EL (cell line): ENCODE measurements around the gene PLCB3.

Source experiments
- DNase-seq: peaks from one replicate; pipeline ENCODE4 v3.0.0-alpha.2; 2016

The PLCB3 gene

GRCh38 chr11:64251016-64251752 lies at the start of gene PLCB3:
PLCB3 (plus strand) TSS chr11:64251530; CDS start chr11:64251650, 120 bp downstream.
- peak; percentile 55 for DNase-seq

DNA sequence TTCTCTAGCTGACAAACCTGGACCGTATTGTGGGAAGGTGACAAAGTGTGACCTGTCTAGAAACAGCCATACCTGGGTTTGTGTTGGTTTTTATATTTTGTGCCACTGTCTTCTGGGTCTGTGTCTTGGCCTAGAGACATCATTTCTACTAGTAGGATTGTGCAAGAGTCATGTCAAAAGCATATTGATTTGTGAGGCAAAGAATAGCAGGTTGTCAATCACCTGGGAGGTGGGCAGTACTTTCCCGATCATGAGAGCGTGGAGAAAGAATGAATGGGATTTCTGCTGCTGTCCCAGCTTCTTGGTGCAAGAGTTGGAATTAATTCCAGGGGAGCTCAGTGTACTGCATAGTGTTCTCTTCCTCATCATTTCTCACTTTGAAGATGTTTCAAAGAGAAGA lies 49.8 kb upstream of the PLCB3 start:
- DNase-seq = no peak

DNA sequence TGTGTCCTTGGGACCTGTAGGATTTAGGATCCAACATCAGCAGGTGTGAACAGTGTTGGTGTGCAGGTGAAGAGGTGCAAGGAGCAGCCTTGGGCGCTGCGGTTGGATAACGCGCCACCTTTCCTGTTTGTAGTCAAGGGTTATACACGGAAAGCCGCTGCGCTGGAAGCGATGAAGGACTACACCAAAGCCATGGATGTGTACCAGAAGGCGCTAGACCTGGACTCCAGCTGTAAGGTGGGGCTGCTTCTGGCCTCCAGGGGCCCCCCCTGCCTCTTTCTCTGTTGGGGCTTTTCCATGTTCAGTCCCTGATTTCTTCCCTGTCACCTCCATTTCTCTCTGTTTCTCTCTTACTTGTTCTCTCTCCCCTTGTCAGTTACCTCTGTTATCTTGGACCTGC lies 48.3 kb upstream of the PLCB3 start:
- no peak for DNase-seq

- no peak for DNase-seq
These were observed 47.8 kb upstream of the PLCB3 start for GRCh38 chr11:64203421-64204079.

DNA sequence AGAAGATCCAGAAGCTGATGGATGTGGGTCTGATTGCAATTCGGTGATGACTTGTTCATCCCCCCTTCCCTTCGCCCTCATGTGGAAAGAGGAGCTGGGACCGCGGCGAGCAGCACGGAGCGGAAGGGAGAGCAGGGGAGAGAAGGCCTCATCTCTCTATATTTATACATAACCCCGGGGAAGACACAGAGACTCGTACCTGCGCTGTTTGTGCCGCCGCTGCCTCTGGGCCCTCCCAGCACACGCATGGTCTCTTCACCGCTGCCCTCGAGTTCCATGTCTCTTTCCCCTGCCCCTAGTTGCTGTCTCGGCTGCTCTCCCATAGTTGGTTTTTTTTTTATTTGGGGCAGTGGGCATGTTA lies 47.3 kb upstream of the PLCB3 start:
- no peak for DNase-seq

DNA sequence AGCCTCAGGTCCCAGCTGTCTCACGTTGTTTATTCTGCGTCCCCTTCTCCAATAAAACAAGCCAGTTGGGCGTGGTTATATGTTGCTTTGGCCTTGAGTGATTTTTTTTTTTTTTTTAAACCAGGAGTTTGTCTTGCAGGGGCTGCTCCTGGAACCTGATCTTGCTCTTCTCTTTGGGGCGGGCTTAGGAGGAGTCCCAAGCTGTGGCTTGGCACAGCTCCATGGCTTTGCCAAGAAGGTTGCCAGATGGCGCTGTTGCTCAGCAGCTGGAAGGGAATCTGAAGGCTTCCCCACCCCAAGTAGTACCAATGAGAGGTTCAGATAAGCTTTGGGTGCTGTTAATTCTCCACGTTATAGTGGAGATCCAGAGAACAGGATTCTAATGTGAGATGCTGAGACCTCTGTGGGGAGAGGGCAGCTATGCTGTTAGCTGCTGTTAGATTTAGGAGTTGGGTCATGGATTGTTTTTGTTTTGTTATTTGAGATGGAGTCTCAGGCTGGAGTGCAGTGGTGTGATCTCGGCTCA lies 46.8 kb upstream of the PLCB3 start:
- DNase-seq = peak; percentile 92

GRCh38 chr11:64206457-64207255 lies 44.7 kb upstream of the PLCB3 start, which contains the start of gene FERMT3:
FERMT3 (plus strand) TSS chr11:64206721; CDS start chr11:64207365, 644 bp downstream.
- no peak for DNase-seq

DNA sequence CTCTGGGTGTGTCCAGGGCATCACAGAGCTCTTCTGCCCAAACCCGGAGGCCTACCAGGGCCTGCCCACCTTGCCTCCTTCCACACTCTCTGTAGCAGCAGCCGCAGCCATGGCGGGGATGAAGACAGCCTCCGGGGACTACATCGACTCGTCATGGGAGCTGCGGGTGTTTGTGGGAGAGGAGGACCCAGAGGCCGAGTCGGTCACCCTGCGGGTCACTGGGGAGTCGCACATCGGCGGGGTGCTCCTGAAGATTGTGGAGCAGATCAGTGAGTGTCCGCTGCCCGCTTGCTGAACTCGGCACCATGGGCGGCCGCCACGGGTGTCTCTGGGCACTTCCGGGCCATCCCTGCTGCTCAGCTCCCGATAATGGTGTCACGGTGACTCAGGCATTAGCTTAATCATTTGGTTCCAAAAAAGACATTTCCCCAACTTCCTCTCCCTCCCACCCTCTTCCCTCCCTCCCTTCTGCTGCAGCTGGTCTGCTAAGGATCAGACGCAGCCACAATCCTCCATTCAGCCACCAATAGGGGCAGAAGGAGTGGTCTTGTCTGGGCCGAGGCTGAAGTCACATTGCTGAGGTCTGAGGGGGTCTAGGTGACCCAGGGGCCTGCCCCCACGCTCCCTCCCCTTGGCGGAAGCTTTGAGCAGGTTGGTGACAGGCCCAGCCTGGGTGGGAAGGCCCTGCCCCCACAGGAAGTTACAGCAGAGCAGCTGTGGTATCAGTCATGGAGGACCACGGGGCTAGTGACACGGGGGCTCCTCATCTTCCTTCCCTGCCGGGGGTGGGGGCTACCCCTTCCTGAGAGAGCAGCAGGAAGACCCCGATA lies 43.9 kb upstream of the PLCB3 start:
- DNase-seq = peak; percentile 81

- no peak for DNase-seq
These were observed 43.1 kb upstream of the PLCB3 start for GRCh38 chr11:64208086-64208795.

GRCh38 chr11:64208796-64209562 lies 42.4 kb upstream of the PLCB3 start:
- no peak for DNase-seq

- DNase-seq = no peak
These were observed 41.8 kb upstream of the PLCB3 start for GRCh38 chr11:64209563-64209843.

DNA sequence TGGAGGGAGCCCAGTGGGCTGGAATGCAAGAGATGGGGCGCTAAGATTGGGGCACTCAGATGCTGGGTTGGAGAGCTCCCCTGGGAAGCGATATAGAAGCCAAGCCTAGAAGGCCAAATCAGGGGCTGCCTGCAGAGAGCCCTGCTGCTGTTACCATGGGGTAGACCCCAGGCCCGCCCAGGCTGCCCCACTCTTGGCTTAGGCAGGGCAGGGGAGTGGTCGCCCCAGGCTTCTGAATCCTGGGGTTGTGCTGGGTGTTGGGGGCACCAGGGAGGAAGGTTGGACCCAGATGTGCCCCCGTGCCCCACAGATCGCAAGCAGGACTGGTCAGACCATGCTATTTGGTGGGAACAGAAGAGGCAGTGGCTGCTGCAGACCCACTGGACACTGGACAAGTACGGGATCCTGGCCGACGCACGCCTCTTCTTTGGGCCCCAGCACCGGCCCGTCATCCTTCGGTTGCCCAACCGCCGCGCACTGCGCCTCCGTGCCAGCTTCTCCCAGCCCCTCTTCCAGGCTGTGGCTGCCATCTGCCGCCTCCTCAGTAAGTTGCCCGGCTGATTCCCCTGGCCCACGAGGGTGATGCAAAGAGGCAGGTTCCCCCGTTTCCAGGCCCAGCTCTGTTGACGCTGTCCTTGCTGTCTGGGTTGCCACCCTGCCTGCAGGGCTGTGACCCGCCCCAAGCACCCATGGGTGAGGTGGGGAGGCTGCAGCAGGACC lies 40.9 kb upstream of the PLCB3 start:
- DNase-seq = no peak

DNA sequence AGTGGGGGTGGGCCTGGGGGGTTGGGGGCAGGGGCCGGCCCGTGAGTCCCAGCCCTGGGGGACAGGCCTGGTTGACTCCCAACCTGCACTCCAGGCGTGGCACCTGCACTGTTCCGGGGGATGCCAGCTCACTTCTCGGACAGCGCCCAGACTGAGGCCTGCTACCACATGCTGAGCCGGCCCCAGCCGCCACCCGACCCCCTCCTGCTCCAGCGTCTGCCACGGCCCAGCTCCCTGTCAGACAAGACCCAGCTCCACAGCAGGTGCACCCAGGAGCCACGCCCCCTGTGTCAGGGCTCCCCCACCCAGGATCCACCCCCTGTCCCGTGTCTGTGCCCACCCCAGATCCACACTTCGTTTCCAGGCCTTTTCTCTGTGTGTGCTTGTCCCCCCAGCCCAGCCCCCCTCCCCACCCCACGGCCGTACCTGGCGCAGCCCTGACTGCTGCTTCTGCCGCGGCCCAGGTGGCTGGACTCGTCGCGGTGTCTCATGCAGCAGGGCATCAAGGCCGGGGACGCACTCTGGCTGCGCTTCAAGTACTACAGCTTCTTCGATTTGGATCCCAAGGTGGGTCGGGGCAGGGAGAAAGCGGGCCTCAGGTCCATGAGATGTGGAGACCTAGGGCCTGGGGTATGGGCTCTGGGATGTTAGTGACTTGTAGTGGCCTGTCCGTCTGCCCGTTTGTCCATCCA lies 40.0 kb upstream of the PLCB3 start:
- DNase-seq = no peak

DNA sequence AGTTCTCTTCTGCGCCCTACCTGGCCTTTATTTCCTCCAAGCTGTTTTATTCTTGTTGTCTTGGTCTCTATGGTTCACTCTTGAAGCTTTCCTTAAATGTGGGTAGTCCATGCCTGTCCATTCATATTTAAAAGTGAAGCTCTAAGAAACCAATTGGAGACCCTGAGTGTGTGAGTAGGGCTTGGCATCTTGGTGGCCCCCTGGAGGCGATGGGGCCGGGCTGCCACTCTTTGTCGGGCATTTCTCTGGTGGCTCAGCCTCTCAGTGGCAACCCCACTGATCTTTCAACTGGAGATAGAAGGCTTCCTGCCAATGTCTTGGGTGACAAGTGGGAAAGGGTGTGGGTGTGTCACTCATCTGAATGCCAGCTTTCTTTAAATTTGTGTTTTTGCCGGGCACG lies 34.5 kb upstream of the PLCB3 start:
- DNase-seq = no peak

DNA sequence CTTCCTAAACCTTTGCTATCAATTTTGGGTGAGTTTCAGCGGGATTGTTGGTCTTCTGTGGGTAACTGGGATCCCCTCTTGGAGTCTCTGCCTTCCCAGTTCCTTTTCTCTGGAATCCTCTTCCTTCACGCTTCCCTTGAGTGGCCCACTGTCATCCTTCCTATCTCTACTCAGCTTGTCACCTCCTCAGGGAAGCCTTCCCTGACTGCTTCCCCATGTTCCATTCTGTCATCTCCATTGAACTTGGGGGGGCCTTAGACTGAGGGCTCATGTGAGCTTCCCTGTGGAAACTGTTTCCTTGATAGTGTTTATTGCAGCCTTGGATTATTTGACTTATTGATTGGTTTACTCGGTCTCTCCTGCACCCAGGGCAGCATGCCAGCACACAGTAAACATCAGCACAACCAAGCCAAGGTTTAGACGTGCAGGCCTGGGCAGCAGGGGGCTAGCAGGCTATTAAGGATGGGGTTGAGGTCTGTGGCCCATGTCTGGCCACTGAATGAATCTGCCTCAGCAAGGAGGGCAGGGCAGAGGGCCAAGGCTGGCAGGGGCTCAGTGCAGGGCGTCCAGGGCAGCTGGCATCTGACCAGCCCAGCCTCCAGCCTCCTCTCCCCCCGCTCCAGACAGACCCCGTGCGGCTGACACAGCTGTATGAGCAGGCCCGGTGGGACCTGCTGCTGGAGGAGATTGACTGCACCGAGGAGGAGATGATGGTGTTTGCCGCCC lies 32.5 kb upstream of the PLCB3 start:
- DNase-seq = no peak

DNA sequence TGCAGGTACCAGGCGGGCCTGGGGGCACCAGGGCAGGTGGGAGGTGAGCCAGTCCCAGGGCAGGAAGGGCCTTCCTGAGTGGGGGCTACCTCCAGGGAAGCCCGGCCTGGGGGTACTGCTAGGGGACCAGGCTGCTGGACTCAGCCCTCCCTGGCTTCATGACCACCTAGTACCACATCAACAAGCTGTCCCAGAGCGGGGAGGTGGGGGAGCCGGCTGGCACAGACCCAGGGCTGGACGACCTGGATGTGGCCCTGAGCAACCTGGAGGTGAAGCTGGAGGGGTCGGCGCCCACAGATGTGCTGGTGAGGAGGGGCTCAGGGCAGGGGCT lies 32.0 kb upstream of the PLCB3 start:
- DNase-seq = no peak

DNA sequence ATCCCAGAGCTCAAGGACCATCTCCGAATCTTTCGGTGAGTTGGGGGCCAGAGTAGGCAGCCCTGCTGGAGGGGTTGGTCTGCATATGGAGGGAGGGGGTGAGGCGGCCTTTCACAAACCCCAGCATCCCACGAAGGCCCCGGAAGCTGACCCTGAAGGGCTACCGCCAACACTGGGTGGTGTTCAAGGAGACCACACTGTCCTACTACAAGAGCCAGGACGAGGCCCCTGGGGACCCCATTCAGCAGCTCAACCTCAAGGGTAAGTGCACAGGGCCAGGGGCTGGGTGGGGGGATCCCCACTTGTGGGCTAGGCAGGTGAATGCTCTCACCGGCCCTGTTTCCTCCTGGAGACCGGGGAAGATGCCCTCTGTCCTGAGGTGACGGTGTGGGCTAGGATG lies 31.6 kb upstream of the PLCB3 start:
- no peak for DNase-seq

DNA sequence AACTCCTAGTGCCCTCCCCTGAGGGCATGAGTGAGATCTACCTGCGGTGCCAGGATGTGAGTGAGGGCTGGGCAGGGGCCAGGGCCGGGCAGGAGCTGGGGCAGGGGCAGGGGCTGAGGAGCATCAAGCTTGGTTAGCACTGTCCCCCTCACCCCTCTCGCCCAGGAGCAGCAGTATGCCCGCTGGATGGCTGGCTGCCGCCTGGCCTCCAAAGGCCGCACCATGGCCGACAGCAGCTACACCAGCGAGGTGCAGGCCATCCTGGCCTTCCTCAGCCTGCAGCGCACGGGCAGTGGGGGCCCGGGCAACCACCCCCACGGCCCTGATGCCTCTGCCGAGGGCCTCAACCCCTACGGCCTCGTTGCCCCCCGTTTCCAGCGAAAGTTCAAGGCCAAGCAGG lies 31.1 kb upstream of the PLCB3 start:
- DNase-seq = no peak

- DNase-seq = no peak
These were observed 30.5 kb upstream of the PLCB3 start for GRCh38 chr11:64220798-64221197.

DNA sequence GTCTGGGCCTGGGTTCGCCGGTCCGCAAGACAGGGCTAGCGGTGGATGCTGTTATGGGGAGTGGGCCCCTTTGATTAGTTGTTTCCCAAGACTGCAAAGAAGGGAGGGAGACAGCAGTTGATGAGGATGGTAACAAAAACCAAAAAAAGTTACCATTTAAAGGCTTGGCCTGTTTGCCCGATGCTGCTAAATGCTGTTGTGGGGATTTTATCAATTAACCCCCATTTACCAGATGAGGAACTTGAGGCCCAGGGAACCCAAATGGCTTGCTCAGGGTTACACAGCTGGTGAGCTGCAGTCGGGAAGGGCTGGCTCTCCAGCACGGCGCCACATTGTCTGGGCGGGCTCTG lies 28.7 kb upstream of the PLCB3 start:
- DNase-seq = no peak
